T-helper 9 cell (primary cell): ENCODE results near the gene PKP3.
"Not testable (repeated sequence)": the region's sequence is repeated elsewhere in the genome, so short reads cannot be mapped to it uniquely, and the experiment has no call there.

ENCODE experiments used
- DNase-seq: peaks from one replicate; pipeline ENCODE4 v3.0.0-alpha.2; 2020
- total RNA-seq, 2 donors: gene quantifications; one replicate each; lab custom pipeline; 2026; lab: John Stamatoyannopoulos, UW

Gene PKP3
- 0 reads per million in 2 donors for total RNA-seq

- no peak for DNase-seq
Observed at GRCh38 chr11:394034-394857, at the start of gene PKP3. Gene PKP3, plus strand, starts transcription at chr11:394209. Its CDS starts 84 bp downstream, at chr11:394293.

DNA sequence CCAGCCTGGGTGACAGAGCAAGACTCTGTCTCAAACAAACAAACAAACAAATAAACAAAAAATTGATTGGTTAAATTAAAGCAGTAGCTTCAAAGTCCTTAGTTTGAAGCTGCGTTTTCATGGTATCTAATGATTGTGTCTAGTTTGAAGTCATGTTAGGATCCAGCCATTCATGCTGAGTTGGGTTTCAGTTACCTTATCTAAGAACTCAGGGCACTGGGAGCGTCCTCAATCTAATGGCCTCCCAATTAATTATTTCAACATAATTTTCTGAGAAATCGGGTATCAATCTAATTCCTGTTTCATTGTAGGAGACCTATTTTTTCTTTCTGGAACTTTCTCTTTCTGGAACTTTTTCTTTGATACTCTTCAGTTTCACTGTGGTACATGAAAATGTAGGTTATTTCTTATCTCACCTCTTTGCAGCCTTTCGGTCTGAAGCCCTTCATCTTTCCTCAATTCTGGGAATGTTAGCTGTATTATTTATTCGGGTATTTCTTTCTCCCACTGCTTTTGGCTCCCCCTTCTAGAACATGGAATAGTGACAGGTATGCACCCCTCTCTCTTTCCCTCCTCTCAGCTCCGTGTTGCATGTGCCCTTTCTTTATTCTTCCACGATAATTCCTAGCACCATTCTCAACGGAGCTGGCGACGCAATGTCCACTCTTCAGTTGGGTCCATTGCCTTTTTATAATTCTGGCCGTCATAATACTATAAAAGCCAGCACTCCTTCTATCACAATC, 49.0 kb upstream of the PKP3 start:
- no peak for DNase-seq

GRCh38 chr11:346529-346928, 47.5 kb upstream of the PKP3 start:
- no peak for DNase-seq

GRCh38 chr11:349270-349954, 44.6 kb upstream of the PKP3 start:
- DNase-seq, result not testable (repeated sequence)

DNA sequence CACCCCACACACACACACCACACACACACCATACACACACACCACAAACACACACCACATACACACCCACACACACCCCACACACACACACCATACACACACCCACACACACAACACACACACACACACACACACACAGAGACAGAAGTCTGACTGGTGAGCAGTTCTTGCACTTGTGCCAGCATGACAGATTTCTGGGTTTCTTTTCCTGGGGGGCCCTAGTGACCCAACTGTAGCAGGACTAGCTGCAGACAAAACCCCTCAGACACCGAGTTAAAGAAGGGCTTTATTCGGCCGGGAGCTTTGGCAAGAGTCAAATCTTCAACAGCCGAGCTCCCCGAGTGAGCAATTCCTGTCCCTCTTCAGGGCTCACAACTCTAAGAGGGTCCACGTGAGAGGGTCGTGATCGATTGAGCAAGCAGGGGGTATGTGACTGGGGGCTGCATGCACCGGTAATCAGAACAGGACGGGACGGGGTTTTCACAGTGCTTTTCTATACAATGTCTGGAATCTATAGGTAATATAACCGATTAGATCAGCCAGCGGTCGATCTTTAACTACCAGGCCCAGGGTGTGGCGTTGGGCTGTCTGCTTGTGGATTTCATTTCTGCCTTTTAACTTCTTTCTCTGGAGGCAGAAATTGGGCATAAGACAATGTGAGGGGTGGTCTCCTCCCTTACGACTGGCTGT, 43.8 kb upstream of the PKP3 start:
- not testable (repeated sequence) for DNase-seq

DNA sequence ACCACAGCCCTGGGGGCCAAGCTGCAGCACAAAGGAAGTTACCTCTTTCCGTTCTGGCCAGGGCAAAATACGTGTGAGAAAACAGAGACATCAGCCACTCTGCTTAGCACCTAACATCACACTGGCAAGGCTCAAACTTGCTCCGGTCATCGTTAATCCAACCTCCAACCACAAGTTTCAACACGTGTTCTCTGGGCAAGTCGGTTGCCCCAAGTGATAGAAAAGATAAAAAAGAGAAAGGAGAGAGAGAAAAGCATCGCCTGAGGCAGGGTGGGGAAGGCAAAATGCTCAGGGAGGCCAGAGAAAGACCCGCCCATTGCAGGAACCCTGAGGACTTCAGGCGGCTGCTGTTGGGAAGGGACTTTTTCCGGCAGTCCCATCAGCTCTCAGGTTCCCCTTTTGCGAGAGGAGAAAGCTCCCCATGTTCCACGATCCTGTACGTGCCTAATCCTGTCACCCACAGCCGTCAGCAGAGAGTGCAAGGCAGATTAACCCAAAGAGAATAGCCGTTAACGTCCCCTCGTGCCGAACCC, 43.2 kb upstream of the PKP3 start:
- no peak for DNase-seq

DNA sequence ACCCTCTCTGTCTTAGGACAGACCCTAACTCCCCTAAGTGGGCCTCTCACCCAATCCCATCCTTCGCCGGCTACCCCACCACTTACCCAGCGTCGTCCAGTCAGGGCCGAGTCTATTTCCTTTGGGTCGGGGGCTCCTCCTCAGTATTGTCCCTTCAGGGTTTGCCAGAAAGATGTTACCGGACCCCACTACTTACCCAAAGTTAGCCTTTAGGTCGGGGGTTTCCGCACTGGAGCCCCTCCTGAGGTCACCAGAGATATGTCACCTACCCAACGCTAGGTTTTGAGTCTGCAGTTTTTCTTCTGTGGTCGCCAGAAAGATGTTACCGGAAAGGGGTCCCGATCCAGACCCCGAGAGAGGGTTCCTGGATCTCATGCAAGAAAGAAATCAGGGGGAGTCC, 42.6 kb upstream of the PKP3 start:
- no peak for DNase-seq

- no peak for DNase-seq
Observed at GRCh38 chr11:352456-353031, 41.5 kb upstream of the PKP3 start.

DNA sequence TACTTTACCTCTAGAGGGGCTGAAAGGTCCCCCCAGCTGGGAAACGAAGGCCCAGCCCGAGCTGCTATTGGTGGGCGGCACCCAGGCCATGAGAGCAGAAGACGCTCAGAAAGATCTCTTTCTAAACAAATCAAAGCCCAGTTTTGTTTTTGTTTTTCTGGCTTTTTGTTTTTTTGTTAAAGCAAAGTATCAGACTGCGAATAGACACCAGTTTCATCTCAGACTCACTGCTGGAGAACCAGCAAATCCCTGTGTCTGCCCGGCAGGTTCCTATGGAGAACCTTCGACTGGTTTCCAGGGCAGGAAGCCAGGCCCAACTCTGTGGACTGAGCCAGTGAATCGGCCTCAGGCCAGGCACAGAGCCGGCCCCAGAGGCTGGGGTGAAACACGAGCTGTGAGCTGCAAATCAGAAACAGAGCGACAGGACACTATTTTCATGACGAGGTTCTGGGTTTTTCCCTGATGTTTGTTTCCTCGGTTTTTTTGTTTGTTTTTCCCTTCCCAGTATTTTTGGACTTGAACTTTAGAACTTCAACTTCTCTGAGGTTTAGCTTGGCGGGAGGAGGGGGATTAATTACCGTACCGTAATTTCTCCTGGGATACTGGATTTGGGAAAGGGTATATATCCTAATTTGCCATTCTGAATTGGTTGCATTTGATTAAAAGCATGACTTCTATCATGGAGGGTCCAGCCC, 40.7 kb upstream of the PKP3 start:
- no peak for DNase-seq

- peak; percentile 75 for DNase-seq
Observed at GRCh38 chr11:355581-356458, 38.2 kb upstream of the PKP3 start.

- DNase-seq, result no peak
Observed at GRCh38 chr11:356610-357009, 37.4 kb upstream of the PKP3 start.

DNA sequence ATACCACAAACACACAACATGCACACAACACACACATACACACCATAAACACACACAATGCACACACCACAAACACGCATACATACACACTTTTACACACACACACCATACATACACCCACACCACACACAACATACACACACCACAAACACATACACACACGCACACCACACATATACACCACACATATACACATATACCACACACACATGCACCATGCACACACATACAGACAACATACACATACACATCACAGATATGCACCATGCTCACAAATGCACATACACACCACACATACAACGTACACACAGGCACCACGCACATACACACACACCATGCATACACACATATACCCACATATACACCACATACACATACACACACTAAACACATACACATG, 36.4 kb upstream of the PKP3 start:
- DNase-seq, result no peak

- DNase-seq, result no peak
Observed at GRCh38 chr11:358129-358800, 35.7 kb upstream of the PKP3 start.

DNA sequence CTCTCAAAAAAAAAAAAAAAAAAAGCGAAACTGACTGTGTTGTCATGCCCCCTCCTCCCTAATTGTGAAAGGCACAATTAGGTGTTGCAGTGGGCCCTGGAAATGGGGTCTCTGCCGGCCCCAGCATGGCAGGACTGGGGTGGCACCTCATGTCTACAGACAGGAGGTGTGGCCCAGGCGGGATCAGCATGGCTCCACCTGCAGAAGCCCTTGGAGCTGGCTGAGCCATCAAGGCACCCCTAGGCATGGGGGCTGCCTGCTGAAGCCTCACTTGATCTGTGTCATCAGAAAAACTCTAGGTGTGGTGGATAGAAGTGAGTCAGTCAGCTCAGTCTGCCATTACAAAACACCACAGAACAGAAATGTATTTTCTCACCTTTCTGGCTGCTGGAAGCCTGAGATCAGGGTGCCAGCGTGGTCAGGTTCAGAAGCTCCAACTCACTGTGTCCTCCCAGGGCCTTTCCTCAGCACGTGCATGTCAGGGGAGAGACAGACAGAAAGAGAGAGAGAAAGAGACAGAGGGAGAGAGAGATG, 34.8 kb upstream of the PKP3 start:
- DNase-seq, result no peak

- DNase-seq, result no peak
Observed at GRCh38 chr11:360326-361280, 33.4 kb upstream of the PKP3 start.

- DNase-seq, result no peak
Observed at GRCh38 chr11:362642-363442, 31.2 kb upstream of the PKP3 start.

DNA sequence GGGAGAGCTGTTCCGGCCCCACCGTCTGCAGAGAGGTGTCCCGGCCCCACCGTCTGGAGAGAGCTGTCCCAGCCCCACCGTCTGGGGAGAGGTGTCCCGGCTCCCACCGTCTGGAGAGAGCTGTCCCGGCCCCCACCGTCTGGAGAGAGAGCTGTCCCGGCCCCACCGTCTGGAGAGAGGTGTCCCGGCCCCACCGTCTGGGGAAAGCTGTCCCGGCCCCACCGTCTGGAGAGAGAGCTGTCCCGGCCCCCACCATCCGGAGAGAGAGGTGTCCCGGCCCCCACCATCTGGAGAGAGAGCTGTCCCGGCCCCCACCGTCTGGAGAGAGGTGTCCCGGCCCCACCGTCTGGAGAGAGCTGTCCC, 30.6 kb upstream of the PKP3 start:
- not testable (repeated sequence) for DNase-seq
